ENCODE data around the gene MRPS9. TPM values are rescaled to one million over a fixed set of nuclear protein-coding genes. Genes with fewer than 3 reads are reported as not detected.

MRPS9 gene
- total RNA-seq, 2 donors from 2014 or later, result 14.4 to 16.4 TPM

- DNase-seq (ENCODE audit: low spot score), result no peak
- intact Hi-C loops (cut with DNase I), result no loop called here
Measured at GRCh38 chr2:105073591-105073990, 35.7 kb downstream of the MRPS9 start.

GRCh38 chr2:105076121-105076520 is 38.3 kb downstream of the MRPS9 start:
- no peak for DNase-seq (ENCODE audit: low spot score)
- intact Hi-C loops (cut with DNase I), result no loop called here

- no peak for DNase-seq (ENCODE audit: low spot score)
- intact Hi-C loops (cut with DNase I), result no loop called here
Measured at GRCh38 chr2:105078906-105079495, 41.1 kb downstream of the MRPS9 start.

- intact Hi-C loops (cut with DNase I), result no loop called here
- DNase-seq (ENCODE audit: low spot score), result no peak
Measured at GRCh38 chr2:105080461-105080860, 42.6 kb downstream of the MRPS9 start.

GRCh38 chr2:105081006-105081601 is 43.2 kb downstream of the MRPS9 start:
- intact Hi-C loops (cut with DNase I), result no loop called here
- DNase-seq (ENCODE audit: low spot score), result no peak

GRCh38 chr2:105082107-105082506 is 44.2 kb downstream of the MRPS9 start:
- no peak for DNase-seq (ENCODE audit: low spot score)
- intact Hi-C loops (cut with DNase I), result no loop called here

- intact Hi-C loops (cut with DNase I), result no loop called here
- no peak for DNase-seq (ENCODE audit: low spot score)
Measured at GRCh38 chr2:105085525-105085924, 47.7 kb downstream of the MRPS9 start.

- DNase-seq (ENCODE audit: low spot score), result no peak
- intact Hi-C loops (cut with DNase I), result no loop called here
Measured at GRCh38 chr2:105087273-105087672, 49.4 kb downstream of the MRPS9 start.

GRCh38 chr2:105090091-105090490 is 52.2 kb downstream of the MRPS9 start:
- no peak for DNase-seq (ENCODE audit: low spot score)
- intact Hi-C loops (cut with DNase I), result no loop called here

GRCh38 chr2:105092797-105093196 is 54.9 kb downstream of the MRPS9 start:
- intact Hi-C loops (cut with DNase I), result no loop called here
- no peak for DNase-seq (ENCODE audit: low spot score)

- DNase-seq (ENCODE audit: low spot score), result no peak
- intact Hi-C loops (cut with DNase I), result no loop called here
Measured at GRCh38 chr2:105099153-105099552, 61.3 kb downstream of the MRPS9 start.

GRCh38 chr2:105100046-105100840 is 62.4 kb downstream of the MRPS9 start:
- DNase-seq (ENCODE audit: low spot score), result no peak
- intact Hi-C loops (cut with DNase I), result loop anchor here in 1 of 2 donors (10.0 kb wide), 1 partner anchor 1545 kb away; no protein-coding TSS in a partner anchor

GRCh38 chr2:105102001-105102400 is 64.1 kb downstream of the MRPS9 start:
- no peak for DNase-seq (ENCODE audit: low spot score)
- intact Hi-C loops (cut with DNase I), result loop anchor here in 1 of 2 donors (10.0 kb wide), 1 partner anchor 1547 kb away; no protein-coding TSS in a partner anchor

- no peak for DNase-seq (ENCODE audit: low spot score)
- intact Hi-C loops (cut with DNase I), result loop anchor here in 1 of 2 donors (10.0 kb wide), 1 partner anchor 1548 kb away; no protein-coding TSS in a partner anchor
Measured at GRCh38 chr2:105102963-105103421, 65.1 kb downstream of the MRPS9 start.

- intact Hi-C loops (cut with DNase I), result loop anchor here in 1 of 2 donors (10.0 kb wide), 1 partner anchor 1549 kb away; no protein-coding TSS in a partner anchor
- no peak for DNase-seq (ENCODE audit: low spot score)
Measured at GRCh38 chr2:105103481-105103880, 65.6 kb downstream of the MRPS9 start.

GRCh38 chr2:105104208-105104731 is 66.4 kb downstream of the MRPS9 start:
- intact Hi-C loops (cut with DNase I), result loop anchor here in 1 of 2 donors (10.0 kb wide), 1 partner anchor 1549 kb away; no protein-coding TSS in a partner anchor
- no peak for DNase-seq (ENCODE audit: low spot score)

- intact Hi-C loops (cut with DNase I), result loop anchor here in 1 of 2 donors (5.0 kb wide), 1 partner anchor 127 kb away; no protein-coding TSS in a partner anchor
- DNase-seq (ENCODE audit: low spot score), result no peak
Measured at GRCh38 chr2:105110295-105110829, 72.5 kb downstream of the MRPS9 start.

GRCh38 chr2:105111365-105112150 is 73.7 kb downstream of the MRPS9 start:
- intact Hi-C loops (cut with DNase I), result loop anchor here in 1 of 2 donors (5.0 kb wide), 1 partner anchor 126 kb away; no protein-coding TSS in a partner anchor

GRCh38 chr2:105112345-105112744 is 74.5 kb downstream of the MRPS9 start:
- no peak for DNase-seq (ENCODE audit: low spot score)
- intact Hi-C loops (cut with DNase I), result loop anchor here in 1 of 2 donors (5.0 kb wide), 1 partner anchor 125 kb away; no protein-coding TSS in a partner anchor

More at GRCh38 chr2:105111365-105112150, 73.7 kb downstream of the MRPS9 start:
- DNase-seq (ENCODE audit: low spot score), result no peak

Data from posterior vena cava (tissue), 2 donors.